OCI-LY7 (cell line): Measurements from ENCODE around the gene TMEM35B. TPM values are rescaled to one million over a fixed set of nuclear protein-coding genes. Genes with fewer than 3 reads are reported as not detected.
"Not testable (repeated sequence)": the region's sequence is repeated elsewhere in the genome, so short reads cannot be mapped to it uniquely, and the experiment has no call there.

Experiments
- BruUV-seq: library from RNA; stranded (reverse); fragments of 400-500 nt; replicated peaks from 2 replicates; lab custom pipeline; 2021; lab: Mats Ljungman, UMichigan
- CTCF ChIA-PET: fragments of 300-600 bp; sonication (Branson Sonifier 250); formaldehyde crosslinking; loops from one replicate; lab custom pipeline; 2022; ENCODE audit warnings: antibody characterized with exemption; ENCODE audit not compliant: unreplicated experiment; lab: Charles Lee
- POLR2A ChIA-PET: fragments of 300-600 bp; sonication (Branson Sonifier 250); formaldehyde crosslinking; loops from one replicate; lab custom pipeline; 2022; ENCODE audit warnings: antibody characterized with exemption; lab: Charles Lee
- DNase-seq: peaks from one replicate; pipeline ENCODE4 v3.0.0-alpha.2; 2015; ENCODE audit warnings: low spot score
- H2AFZ ChIP-seq: fragments of 200-600 bp; sonication (generic), shearing (Covaris generic); 2 replicates; pipeline ENCODE4 v1.6.1; 2014; ENCODE audit warnings: mild to moderate bottlenecking, antibody characterized with exemption, low read length, moderate library complexity
- H3K27ac ChIP-seq: fragments of 200-600 bp; sonication (generic); 2 replicates; pipeline ENCODE4 v1.5.1; 2014; ENCODE audit warnings: mixed run types, low read depth, mild to moderate bottlenecking, moderate library complexity, low read length, inconsistent platforms; ENCODE audit not compliant: poor library complexity, severe bottlenecking
- H3K36me3 ChIP-seq: fragments of 200-600 bp; sonication (generic); 2 replicates; pipeline ENCODE4 v1.6.1; 2014; ENCODE audit warnings: mild to moderate bottlenecking, antibody characterized with exemption, low read length, moderate library complexity, mixed read lengths; ENCODE audit not compliant: insufficient read depth
- H3K4me1 ChIP-seq: fragments of 200-600 bp; sonication (generic); 2 replicates; pipeline ENCODE4 v1.5.1; 2014; ENCODE audit warnings: mild to moderate bottlenecking, low read length; ENCODE audit not compliant: insufficient read depth, poor library complexity, severe bottlenecking
- H3K4me2 ChIP-seq: fragments of 200-600 bp; sonication (generic); 2 replicates; pipeline ENCODE4 v1.6.1; 2014; ENCODE audit warnings: mild to moderate bottlenecking, low read length
- H3K4me3 ChIP-seq: fragments of 200-600 bp; sonication (generic); 2 replicates; pipeline ENCODE4 v1.5.1; 2014; ENCODE audit warnings: mild to moderate bottlenecking, low read depth, low read length; ENCODE audit not compliant: poor library complexity, severe bottlenecking
- H3K79me2 ChIP-seq: fragments of 200-600 bp; sonication (generic); 2 replicates; pipeline ENCODE4 v1.6.1; 2016; ENCODE audit warnings: low read depth, mild to moderate bottlenecking, low read length, moderate library complexity, mixed read lengths; ENCODE audit not compliant: insufficient read depth
- H3K9me2 ChIP-seq: fragments of 200-600 bp; sonication (generic); 2 replicates; pipeline ENCODE4 v1.6.1; 2016; ENCODE audit warnings: mild to moderate bottlenecking, low read length, mixed read lengths; ENCODE audit not compliant: insufficient read depth
- H3K9me3 ChIP-seq: fragments of 200-600 bp; sonication (generic); 2 replicates; pipeline ENCODE4 v1.6.1; 2014; ENCODE audit warnings: mild to moderate bottlenecking, mixed run types, low read length, mixed read lengths
- H4K20me1 ChIP-seq: fragments of 200-600 bp; sonication (generic); 2 replicates; pipeline ENCODE4 v1.6.1; 2014; ENCODE audit warnings: mild to moderate bottlenecking, antibody characterized with exemption, low read length, moderate library complexity, mixed read lengths; ENCODE audit not compliant: insufficient read depth
- EZH2phosphoT487 ChIP-seq: fragments of 200-600 bp; sonication (generic); IDR thresholded peaks from 2 replicates; pipeline ENCODE4 v1.6.1; 2018; ENCODE audit warnings: low read depth, borderline replicate concordance, mild to moderate bottlenecking, mixed run types, antibody characterized with exemption, low read length, moderate library complexity, mixed read lengths
- intact Hi-C: fragments of 100-400 bp; cut with micrococcal nuclease; formaldehyde crosslinking; loops from one replicate; pipeline ENCODE4 v1.10.0; 2022; ENCODE audit not compliant: unreplicated experiment
- total RNA-seq, 2 experiments: library from RNA; depleted of rRNA in 1 of 2; stranded (reverse); fragments of >200 nt in 1 of 2; shearing (Covaris generic) in 1 of 2; gene quantifications; 2 replicates each; pipeline ENCODE4 v1.2.3, GENCODE V29; 2014 to 2022
- TF ChIP-seq, protein P1 (sequence below): fragments of 200-600 bp; sonication (generic); conservative IDR thresholded peaks from 2 replicates; pipeline ENCODE4 v1.5.1; 2014; ENCODE audit warnings: mild to moderate bottlenecking, antibody characterized with exemption, low read length, moderate library complexity, mixed read lengths

TMEM35B gene
- total RNA-seq, 2 experiments from 2014 or later: 15.5 to 19.8 TPM

DNA sequence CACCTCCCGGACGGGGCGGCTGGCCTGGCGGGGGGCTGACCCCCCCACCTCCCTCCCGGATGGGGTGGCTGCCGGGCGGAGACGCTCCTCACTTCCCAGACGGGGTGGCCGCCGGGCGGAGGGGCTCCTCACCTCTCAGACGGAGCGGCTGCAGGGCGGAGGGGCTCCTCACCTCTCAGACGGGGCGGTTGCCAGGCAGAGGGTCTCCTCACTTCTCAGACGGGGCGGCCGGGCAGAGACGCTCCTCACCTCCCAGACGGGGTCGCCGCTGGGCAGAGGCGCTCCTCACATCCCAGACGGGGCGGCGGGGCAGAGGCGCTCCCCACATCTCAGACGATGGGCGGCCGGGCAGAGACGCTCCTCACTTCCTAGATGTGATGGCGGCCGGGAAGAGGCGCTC is 17.5 kb downstream of the TMEM35B start:
- H3K27ac ChIP-seq, H4K20me1 ChIP-seq, H3K4me2 ChIP-seq, H3K4me1 ChIP-seq, H3K9me2 ChIP-seq, CTCF ChIA-PET, H3K9me3 ChIP-seq, BruUV-seq, H2AFZ ChIP-seq, H3K36me3 ChIP-seq, intact Hi-C loops, H3K4me3 ChIP-seq, DNase-seq, POLR2A ChIA-PET, H3K79me2 ChIP-seq: not testable (repeated sequence)

DNA sequence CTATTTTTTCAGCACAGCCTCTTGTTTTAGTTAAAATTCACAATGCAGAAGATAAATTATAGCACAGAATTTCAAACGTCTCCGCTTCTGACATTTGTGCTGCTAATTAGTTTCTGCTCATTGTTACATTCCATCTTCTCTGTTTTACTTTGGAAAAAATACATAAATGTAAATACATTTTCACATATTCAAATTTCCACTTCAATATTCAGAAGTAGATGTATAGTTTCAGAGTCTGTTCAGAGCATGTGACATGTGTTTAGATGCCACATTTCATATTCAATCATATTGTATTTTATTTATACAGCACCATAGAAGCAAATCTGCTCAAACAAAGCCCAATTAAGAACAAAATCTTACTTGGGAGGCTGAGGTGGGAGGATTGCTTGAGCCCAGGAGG is 19.6 kb downstream of the TMEM35B start:
- Histone ChIP-seq H3K9me2 (no peaks in the 10 kb centered on the region), H3K79me2 (no peaks in the 10 kb centered on the region), H3K4me2 (no peak overlapping the region), H3K36me3 (no peaks in the 10 kb centered on the region), H3K4me3 (no peak overlapping the region), H3K4me1 (no peaks in the 10 kb centered on the region), H2AFZ (no peak overlapping the region), H3K27ac (no peak overlapping the region), H4K20me1 (no peaks in the 10 kb centered on the region), H3K9me3 (no peaks in the 10 kb centered on the region)
- no TSS peak for BruUV-seq
- TF ChIP-seq, protein P1, sequence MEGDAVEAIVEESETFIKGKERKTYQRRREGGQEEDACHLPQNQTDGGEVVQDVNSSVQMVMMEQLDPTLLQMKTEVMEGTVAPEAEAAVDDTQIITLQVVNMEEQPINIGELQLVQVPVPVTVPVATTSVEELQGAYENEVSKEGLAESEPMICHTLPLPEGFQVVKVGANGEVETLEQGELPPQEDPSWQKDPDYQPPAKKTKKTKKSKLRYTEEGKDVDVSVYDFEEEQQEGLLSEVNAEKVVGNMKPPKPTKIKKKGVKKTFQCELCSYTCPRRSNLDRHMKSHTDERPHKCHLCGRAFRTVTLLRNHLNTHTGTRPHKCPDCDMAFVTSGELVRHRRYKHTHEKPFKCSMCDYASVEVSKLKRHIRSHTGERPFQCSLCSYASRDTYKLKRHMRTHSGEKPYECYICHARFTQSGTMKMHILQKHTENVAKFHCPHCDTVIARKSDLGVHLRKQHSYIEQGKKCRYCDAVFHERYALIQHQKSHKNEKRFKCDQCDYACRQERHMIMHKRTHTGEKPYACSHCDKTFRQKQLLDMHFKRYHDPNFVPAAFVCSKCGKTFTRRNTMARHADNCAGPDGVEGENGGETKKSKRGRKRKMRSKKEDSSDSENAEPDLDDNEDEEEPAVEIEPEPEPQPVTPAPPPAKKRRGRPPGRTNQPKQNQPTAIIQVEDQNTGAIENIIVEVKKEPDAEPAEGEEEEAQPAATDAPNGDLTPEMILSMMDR: no peak
- TF ChIP-seq EZH2phosphoT487: no peak
- ChIA-PET CTCF (no interaction called here), POLR2A (no interaction called here)
- DNase-seq: no peak
- intact Hi-C loops: no loop called here

DNA sequence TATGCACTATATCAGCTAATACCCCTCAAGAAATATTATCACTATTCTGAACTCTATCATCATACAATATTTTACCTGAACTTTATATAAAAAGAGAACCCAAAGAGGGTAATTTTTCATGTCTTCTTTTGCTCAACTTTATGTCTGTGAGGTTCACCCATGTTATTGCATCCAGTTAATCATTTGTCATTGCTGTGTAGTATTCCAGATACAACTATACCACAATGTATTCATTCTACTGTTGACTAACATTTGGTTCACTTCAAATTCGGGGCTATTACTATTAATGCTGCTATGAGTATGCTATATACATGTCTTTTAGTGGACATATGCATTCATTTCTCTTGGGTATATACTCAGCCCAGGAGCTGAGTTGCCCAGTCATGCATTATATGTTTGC is 34.7 kb downstream of the TMEM35B start:
- ChIA-PET CTCF (no interaction called here), POLR2A (no interaction called here)
- BruUV-seq: no TSS peak
- Histone ChIP-seq H3K4me3 (no peak overlapping the region), H2AFZ (no peak overlapping the region), H3K9me3 (no peaks in the 10 kb centered on the region), H3K79me2 (no peaks in the 10 kb centered on the region), H3K9me2 (no peaks in the 10 kb centered on the region), H3K27ac (no peak overlapping the region), H4K20me1 (no peaks in the 10 kb centered on the region), H3K36me3 (no peaks in the 10 kb centered on the region), H3K4me1 (no peaks in the 10 kb centered on the region), H3K4me2 (no peak overlapping the region)
- intact Hi-C loops: no loop called here
- no peak for DNase-seq
- no peak for TF ChIP-seq EZH2phosphoT487
- TF ChIP-seq, protein P1: no peak

DNA sequence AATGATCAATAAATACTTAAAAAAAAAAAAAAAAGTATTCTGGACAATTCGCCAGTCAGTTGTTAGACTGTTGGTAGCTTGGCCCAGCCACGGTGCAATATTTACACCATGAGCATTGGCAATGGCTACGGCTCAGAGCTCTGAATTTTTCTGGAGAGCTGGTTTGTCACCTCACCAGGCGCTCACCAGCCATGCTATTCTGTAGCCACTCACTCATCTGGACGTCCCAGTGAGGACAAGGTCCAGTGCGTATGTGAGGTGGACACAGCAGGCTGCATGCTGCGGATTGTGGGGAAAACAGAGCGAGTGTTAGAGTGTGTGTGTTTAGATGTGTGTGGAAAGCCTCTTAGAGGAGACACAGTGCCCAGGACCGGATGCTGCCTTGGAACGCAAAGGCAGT is 36.4 kb downstream of the TMEM35B start:
- H3K36me3 ChIP-seq, H3K4me3 ChIP-seq, H4K20me1 ChIP-seq, intact Hi-C loops, CTCF ChIA-PET, H3K27ac ChIP-seq, H2AFZ ChIP-seq, BruUV-seq, H3K4me1 ChIP-seq, H3K4me2 ChIP-seq, H3K9me2 ChIP-seq, DNase-seq, H3K9me3 ChIP-seq, H3K79me2 ChIP-seq: not testable (repeated sequence)
- POLR2A ChIA-PET: interaction anchor here (0.7 kb wide), 1 partner anchor 70 kb away, joined by 3 read pairs; no protein-coding TSS in a partner anchor

DNA sequence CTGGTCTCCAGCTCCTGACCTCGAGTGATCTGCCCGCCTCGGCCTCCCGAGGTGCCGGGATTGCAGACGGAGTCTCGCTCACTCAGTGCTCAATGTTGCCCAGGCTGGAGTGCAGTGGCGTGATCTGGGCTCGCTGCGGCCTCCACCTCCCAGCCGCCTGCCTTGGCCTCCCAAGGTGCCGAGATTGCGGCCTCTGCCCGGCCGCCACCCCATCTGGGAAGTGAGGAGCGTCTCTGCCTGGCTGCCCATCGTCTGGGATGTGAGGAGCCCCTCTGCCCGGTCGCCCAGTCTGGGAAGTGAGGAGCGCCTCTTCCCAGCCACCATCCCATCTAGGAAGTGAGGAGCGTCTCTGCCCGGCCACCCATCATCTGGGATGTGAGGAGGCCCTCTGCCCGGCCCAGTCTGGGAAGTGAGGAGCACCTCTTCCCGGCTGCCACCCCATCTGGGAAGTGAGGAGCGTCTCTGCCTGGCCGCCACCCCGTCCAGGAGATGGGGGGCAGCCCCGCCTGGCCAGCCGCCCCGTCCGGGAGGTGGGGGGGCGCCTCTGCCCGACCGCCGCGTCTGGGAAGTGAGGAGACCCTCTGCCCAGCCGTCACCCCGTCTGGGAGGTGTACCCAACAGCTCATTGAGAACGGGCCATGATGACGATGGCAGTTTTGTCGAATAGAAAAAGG is 37.4 kb downstream of the TMEM35B start:
- H3K36me3 ChIP-seq: not testable (repeated sequence)

More for the DNA sequence above, 37.4 kb downstream of the TMEM35B start:
- H3K9me3 ChIP-seq, intact Hi-C loops, POLR2A ChIA-PET, H2AFZ ChIP-seq, H3K4me3 ChIP-seq, BruUV-seq, H3K4me1 ChIP-seq, H3K79me2 ChIP-seq, CTCF ChIA-PET, H3K27ac ChIP-seq, H4K20me1 ChIP-seq, DNase-seq, H3K4me2 ChIP-seq, H3K9me2 ChIP-seq: not testable (repeated sequence)
